Measurements from ENCODE around the gene STX11.

DNA sequence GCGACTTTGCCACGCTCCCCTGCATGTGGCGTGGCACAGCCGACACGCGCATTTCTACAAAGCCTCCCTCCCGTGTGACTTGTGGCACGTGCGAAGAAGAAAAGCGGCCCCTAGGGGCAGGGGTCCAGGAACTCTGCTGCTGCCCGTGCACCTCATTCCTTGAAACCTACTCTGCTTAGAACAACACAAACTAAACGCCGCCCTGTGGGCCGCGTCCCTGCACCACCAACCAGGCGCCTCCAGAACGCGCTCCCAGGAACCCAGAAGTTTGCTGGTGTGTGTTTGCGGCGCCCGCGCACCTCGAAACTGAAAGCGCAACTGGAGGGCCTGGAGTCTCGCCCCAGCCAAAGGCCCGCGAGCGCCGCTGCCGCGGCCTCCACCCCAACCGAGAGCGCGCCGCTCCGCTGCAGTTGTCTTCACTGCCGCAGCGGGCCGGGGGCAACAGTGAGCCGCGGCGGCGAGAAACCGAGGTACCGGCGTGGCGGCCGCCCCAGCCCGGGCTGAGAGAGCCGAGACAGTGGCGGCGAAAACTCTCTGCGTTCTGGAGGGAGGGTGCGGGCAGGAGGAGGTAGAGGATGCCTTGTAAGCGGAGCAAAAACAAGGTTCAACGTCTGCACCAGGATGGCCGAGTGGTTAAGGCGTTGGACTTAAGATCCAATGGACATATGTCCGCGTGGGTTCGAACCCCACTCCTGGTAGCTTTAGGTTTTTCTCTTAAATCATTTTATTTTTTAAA lies 65.8 kb downstream of the STX11 start:
- TF ChIP-seq, protein P1, sequence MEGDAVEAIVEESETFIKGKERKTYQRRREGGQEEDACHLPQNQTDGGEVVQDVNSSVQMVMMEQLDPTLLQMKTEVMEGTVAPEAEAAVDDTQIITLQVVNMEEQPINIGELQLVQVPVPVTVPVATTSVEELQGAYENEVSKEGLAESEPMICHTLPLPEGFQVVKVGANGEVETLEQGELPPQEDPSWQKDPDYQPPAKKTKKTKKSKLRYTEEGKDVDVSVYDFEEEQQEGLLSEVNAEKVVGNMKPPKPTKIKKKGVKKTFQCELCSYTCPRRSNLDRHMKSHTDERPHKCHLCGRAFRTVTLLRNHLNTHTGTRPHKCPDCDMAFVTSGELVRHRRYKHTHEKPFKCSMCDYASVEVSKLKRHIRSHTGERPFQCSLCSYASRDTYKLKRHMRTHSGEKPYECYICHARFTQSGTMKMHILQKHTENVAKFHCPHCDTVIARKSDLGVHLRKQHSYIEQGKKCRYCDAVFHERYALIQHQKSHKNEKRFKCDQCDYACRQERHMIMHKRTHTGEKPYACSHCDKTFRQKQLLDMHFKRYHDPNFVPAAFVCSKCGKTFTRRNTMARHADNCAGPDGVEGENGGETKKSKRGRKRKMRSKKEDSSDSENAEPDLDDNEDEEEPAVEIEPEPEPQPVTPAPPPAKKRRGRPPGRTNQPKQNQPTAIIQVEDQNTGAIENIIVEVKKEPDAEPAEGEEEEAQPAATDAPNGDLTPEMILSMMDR (IDR thresholded peaks at IDR 0.05): peak in 4 of 7 experiments; percentile 57 to 76 (median 66)
- TF ChIP-seq EP300 (IDR thresholded peaks at IDR 0.05) (no peak), POLR2AphosphoS5 (IDR thresholded peaks at IDR 0.05) (peak; percentile 9 to 73 (median 18)), POLR2A (IDR thresholded peaks at IDR 0.05) (no peak)

All from stomach (tissue), 4 donors.